SH-SY5Y (cell line): ENCODE results near the gene MATK.

Experiments
- GATA2 ChIP-seq: IDR thresholded peaks from 2 replicates; pipeline ENCODE4 v1.6.1; 2011; ENCODE audit warnings: mild to moderate bottlenecking, low read depth, low read length
- GATA3 ChIP-seq: IDR thresholded peaks from 2 replicates; pipeline ENCODE4 v1.6.1; 2011; ENCODE audit warnings: low read depth, mild to moderate bottlenecking, low read length, moderate library complexity

- TF ChIP-seq GATA3 (no peak), GATA2 (no peak)
Observed at GRCh38 chr19:3785938-3786824, at the start of gene MATK.
